ENCODE measurements around the gene TMEM52B. TPM values are rescaled to one million over a fixed set of nuclear protein-coding genes. Genes with fewer than 3 reads are reported as not detected.

The TMEM52B gene
- total and polyA plus RNA-seq, 7 donors = not detected

DNA sequence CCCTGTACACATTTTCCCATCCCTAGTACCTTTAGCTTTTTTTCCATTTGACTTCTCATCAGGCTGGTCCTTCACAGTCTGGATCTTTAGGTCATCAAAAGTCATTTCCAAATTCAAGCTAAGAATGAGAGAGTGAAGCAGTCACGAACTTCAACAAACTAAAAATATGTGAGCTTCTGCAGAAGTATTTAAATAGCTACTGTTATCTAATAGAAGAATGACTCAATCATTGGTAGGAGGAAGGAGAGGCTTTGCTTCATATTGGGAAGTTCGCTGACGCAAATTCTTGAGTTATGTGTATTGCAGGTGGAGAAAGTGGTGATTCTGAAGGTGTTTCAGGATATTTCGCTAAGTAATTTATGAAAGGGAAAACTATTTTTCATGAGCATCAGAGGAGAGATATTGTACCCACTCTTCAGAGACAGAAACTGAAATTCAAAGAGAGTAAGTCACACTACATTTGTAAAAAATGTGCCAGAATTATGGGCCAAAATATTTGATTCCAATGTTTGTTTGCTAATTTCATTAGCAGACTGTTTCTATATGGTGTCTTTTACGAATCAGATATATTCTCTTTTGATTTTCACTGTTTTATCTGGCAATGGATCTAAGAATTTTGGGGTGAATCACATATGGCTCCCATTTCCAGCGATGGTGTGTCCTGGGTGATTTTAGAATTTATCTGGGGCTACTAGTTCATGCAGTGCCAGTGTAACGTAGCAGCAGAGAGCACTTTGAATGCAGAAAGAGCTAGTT is 6.7 kb upstream of the TMEM52B start, which contains the start of gene OLR1:
OLR1 (minus strand) TSS at position 160 of the 756 bp plus-strand sequence; CDS start at position 105, 55 bp downstream.
- Histone ChIP-seq H3K9me3 (no peaks in the 10 kb centered on the region), H3K4me3 (no peak within 1 kb of the TSS), H3K36me3 (ENCODE audit: insufficient read depth in 1 of 2, low read depth in 1 of 2) (no peaks in the 10 kb centered on the region), H3K4me1 (no peaks in the 10 kb centered on the region), H3K27me3 (ENCODE audit: insufficient read depth in 3 of 3, low read length in 2 of 3) (no peaks in the 10 kb centered on the region), H3K27ac (no peak within 1 kb of the TSS)
- TF ChIP-seq CTCF (IDR thresholded peaks at IDR 0.05) = no peak
- no peak for DNase-seq
- 76 to 78% (median 77%) methylated on average over 7 of the region's 7 CpGs for WGBS, 3 donors
- intact Hi-C loops (cut with DNase I) = no loop called here
- ATAC-seq = no peak

- intact Hi-C loops (cut with DNase I) = no loop called here
These were observed 3.7 kb upstream of the TMEM52B start for GRCh38 chr12:10174986-10175614.

DNA sequence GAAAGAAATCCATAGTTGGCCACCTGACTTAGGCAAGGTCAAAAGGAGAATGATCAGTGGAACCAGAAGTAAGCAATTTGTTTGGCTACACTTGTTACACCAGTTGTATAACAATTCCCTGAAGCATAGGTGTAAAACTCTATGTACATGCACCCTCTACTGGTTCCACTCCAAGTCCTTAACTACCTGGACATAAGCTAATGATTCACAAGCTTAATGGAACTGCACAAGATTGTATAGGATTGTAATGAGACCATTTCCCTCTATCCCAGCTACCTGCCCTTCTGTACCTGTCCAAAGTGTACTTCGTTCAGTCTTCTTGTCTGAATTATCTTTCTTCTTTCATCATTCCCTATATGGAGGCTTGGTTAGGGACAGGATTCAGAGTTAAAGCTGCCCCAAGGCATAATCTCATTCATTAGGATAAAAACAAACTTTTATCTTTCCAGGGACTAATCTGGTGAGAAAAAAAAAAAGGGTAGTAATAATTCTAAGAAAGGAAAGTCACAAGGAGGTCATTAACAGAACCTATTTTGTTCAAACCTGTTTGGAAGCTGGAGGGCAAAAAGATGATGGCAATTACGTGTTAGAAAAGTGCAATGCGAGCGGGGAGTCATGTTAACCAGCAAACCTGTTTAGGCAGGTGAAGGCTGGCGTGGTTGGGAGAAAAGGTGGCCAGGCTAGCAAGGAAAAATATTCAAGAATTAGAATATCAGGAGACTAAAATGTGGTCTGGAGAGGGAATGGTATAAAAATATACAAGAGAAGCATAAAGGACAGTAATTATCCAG is 2.8 kb upstream of the TMEM52B start:
- H3K27ac ChIP-seq = no peak overlapping the region
- intact Hi-C loops (cut with DNase I) = no loop called here
- DNase-seq (no peak), ATAC-seq (no peak)
- no peaks in the 10 kb centered on the region for H3K27me3 ChIP-seq (ENCODE audit: insufficient read depth in 3 of 3, low read length in 2 of 3)
- H3K4me3 ChIP-seq = no peak overlapping the region
- 81 to 85% (median 82%) methylated on average over 5 of the region's 5 CpGs for WGBS, 3 donors
- no peaks in the 10 kb centered on the region for H3K4me1 ChIP-seq
- no peaks in the 10 kb centered on the region for H3K9me3 ChIP-seq
- no peak for TF ChIP-seq CTCF (IDR thresholded peaks at IDR 0.05)
- H3K36me3 ChIP-seq (ENCODE audit: insufficient read depth in 1 of 2, low read depth in 1 of 2) = no peaks in the 10 kb centered on the region

More at GRCh38 chr12:10174986-10175614, 3.7 kb upstream of the TMEM52B start:
- DNase-seq = no peak
- Histone ChIP-seq H3K27me3 (ENCODE audit: insufficient read depth in 3 of 3, low read length in 2 of 3) (no peaks in the 10 kb centered on the region), H3K27ac (no peak overlapping the region), H3K36me3 (ENCODE audit: insufficient read depth in 1 of 2, low read depth in 1 of 2) (no peaks in the 10 kb centered on the region), H3K4me3 (no peak overlapping the region), H3K4me1 (no peaks in the 10 kb centered on the region), H3K9me3 (no peaks in the 10 kb centered on the region)
- 61 to 73% (median 71%) methylated on average over 2 of the region's 2 CpGs for WGBS, 3 donors
- ATAC-seq = no peak
- TF ChIP-seq CTCF (IDR thresholded peaks at IDR 0.05) = no peak

DNA sequence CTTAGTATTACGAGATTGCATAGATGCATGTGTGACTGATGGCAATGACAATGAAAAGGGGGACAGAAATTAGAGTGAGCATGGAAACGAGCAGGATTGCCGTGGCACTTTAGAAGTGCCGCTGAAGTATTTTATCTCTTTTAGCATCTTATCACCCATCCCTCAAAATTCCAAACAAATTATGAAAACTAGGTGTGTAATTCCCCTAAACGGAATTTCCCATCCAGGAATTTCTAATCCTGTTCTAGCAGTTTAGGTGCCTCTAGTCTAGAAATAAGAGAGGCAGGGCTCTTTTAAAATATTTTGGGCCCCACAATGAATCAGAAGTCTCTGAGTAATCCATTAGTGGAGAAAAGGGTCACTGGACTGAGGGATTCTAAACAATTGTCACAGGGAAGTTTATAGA is 947 bp downstream of the TMEM52B start:
- no peak overlapping the region for H3K27ac ChIP-seq
- no peak overlapping the region for H3K4me3 ChIP-seq
- no peaks in the 10 kb centered on the region for H3K27me3 ChIP-seq (ENCODE audit: insufficient read depth in 3 of 3, low read length in 2 of 3)
- no peak for DNase-seq
- 62 to 64% (median 64%) methylated on average over 5 of the region's 5 CpGs for WGBS, 3 donors
- no peak for TF ChIP-seq CTCF (IDR thresholded peaks at IDR 0.05)
- no peak for ATAC-seq
- no peaks in the 10 kb centered on the region for H3K36me3 ChIP-seq (ENCODE audit: insufficient read depth in 1 of 2, low read depth in 1 of 2)
- no peaks in the 10 kb centered on the region for H3K9me3 ChIP-seq
- intact Hi-C loops (cut with DNase I) = no loop called here
- no peaks in the 10 kb centered on the region for H3K4me1 ChIP-seq

Data from psoas muscle (tissue), 8 donors.